Body of pancreas (tissue), 4 donors: ENCODE measurements around the gene PHB1.

Experiments
- POLR2A ChIP-seq, 3 donors: fragments of 450-650 bp; IDR thresholded peaks; one replicate each; pipeline ENCODE4 v1.6.1; 2016; ENCODE audit warnings: antibody characterized with exemption in 3 of 3, mild to moderate bottlenecking in 2 of 3
- TF ChIP-seq, protein P1 (sequence below), 7 experiments: fragments of 450-650 bp in 4 of 7; fragments of 200-600 bp in 3 of 7; sonication (generic) in 3 of 7; IDR thresholded peaks; one replicate each; pipeline ENCODE4 v1.5.1; 2016 to 2019; ENCODE audit warnings: antibody characterized with exemption in 7 of 7

DNA sequence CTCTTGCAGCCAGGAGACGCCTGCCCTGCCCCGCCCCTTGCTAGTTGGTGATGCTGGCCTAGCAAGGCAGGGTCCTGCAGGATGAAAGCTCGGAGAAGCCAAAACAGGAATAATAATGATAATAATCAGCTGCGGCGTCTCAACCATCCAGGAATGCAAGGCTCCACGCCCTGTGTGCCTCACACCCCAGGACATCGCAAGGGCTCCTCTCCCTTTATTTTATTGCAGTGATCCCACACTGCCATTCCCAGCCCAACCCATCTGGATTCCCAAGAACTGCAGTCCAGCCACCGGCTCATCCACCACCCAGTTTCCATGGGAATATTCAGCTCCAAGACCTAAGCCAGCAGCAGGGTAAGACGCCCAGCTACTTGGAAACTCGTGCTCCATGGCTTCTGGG lies 31.6 kb downstream of the PHB1 start:
- TF ChIP-seq, protein P1, sequence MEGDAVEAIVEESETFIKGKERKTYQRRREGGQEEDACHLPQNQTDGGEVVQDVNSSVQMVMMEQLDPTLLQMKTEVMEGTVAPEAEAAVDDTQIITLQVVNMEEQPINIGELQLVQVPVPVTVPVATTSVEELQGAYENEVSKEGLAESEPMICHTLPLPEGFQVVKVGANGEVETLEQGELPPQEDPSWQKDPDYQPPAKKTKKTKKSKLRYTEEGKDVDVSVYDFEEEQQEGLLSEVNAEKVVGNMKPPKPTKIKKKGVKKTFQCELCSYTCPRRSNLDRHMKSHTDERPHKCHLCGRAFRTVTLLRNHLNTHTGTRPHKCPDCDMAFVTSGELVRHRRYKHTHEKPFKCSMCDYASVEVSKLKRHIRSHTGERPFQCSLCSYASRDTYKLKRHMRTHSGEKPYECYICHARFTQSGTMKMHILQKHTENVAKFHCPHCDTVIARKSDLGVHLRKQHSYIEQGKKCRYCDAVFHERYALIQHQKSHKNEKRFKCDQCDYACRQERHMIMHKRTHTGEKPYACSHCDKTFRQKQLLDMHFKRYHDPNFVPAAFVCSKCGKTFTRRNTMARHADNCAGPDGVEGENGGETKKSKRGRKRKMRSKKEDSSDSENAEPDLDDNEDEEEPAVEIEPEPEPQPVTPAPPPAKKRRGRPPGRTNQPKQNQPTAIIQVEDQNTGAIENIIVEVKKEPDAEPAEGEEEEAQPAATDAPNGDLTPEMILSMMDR (IDR thresholded peaks at IDR 0.05): no peak
- TF ChIP-seq POLR2A (IDR thresholded peaks at IDR 0.05): no peak
